Liver (tissue), 9 donors: Measurements from ENCODE around the gene SLC9A1. TPM values are rescaled to one million over a fixed set of nuclear protein-coding genes. Genes with fewer than 3 reads are reported as not detected.

Experiments
- DNase-seq: peaks from one replicate; pipeline ENCODE4 v3.0.0-alpha.2; 2017; ENCODE audit warnings: low spot score
- H3K27ac ChIP-seq, 2 donors: one replicate each; pipeline ENCODE4 v1.7.0; 2013; ENCODE audit warnings: inconsistent platforms in 2 of 2, low read length in 2 of 2, control low read depth in 1 of 2, low read depth in 1 of 2, mild to moderate bottlenecking in 1 of 2
- H3K27me3 ChIP-seq, 4 donors: one replicate each; pipeline versions ENCODE4 v1.6.1 to v1.7.0; 2013; ENCODE audit warnings: low read length in 3 of 4, inconsistent platforms in 1 of 4, mild to moderate bottlenecking in 1 of 4, moderate library complexity in 1 of 4; ENCODE audit not compliant: control insufficient read depth in 4 of 4, insufficient read depth in 4 of 4
- H3K36me3 ChIP-seq, 4 donors: one replicate each; pipeline versions ENCODE4 v1.6.1 to v1.7.0; 2013; ENCODE audit warnings: low read length in 3 of 4, mild to moderate bottlenecking in 3 of 4, low read depth in 1 of 4, moderate library complexity in 1 of 4; ENCODE audit not compliant: control insufficient read depth in 4 of 4, insufficient read depth in 3 of 4
- H3K4me1 ChIP-seq, 4 donors: one replicate each; pipeline versions ENCODE4 v1.6.1 to v1.7.0; 2013; ENCODE audit warnings: low read length in 3 of 4, mild to moderate bottlenecking in 3 of 4, moderate library complexity in 1 of 4; ENCODE audit not compliant: control insufficient read depth in 4 of 4, insufficient read depth in 4 of 4
- H3K4me3 ChIP-seq, 3 donors: one replicate each; pipeline versions ENCODE4 v1.6.1 to v1.7.0; 2013; ENCODE audit warnings: low read length in 3 of 3, control low read depth in 1 of 3, low read depth in 1 of 3, mild to moderate bottlenecking in 1 of 3
- H3K9ac ChIP-seq, 2 donors: one replicate each; pipeline ENCODE4 v1.7.0; 2013; ENCODE audit warnings: low read length in 2 of 2, mild to moderate bottlenecking in 2 of 2, moderate library complexity in 2 of 2, control low read depth in 1 of 2, low read depth in 1 of 2
- H3K9me3 ChIP-seq, 4 donors: one replicate each; pipeline versions ENCODE4 v1.6.1 to v1.7.0; 2013; ENCODE audit warnings: low read length in 3 of 4; ENCODE audit not compliant: control insufficient read depth in 4 of 4
- ATF3 ChIP-seq: IDR thresholded peaks from 2 replicates; pipeline ENCODE4 v1.6.1; 2016; ENCODE audit warnings: antibody characterized with exemption
- CTCF ChIP-seq: fragments of 150-350 bp; IDR thresholded peaks from 2 replicates; pipeline ENCODE4 v1.5.1; 2017; ENCODE audit warnings: improper control_type of control experiment, low read depth, low read length; ENCODE audit not compliant: missing input control
- FOXA1 ChIP-seq: IDR thresholded peaks from 2 replicates; pipeline ENCODE4 v1.6.1; 2016; ENCODE audit warnings: antibody characterized with exemption
- FOXA2 ChIP-seq: IDR thresholded peaks from 2 replicates; pipeline ENCODE4 v1.6.1; 2016; ENCODE audit warnings: antibody characterized with exemption
- HNF4A ChIP-seq, 2 donors: conservative IDR thresholded peaks; 2 replicates each; pipeline ENCODE4 v1.6.1; 2016; ENCODE audit warnings: antibody characterized with exemption in 2 of 2, mild to moderate bottlenecking in 2 of 2
- HNF4G ChIP-seq: IDR thresholded peaks from 2 replicates; pipeline ENCODE4 v1.6.1; 2016; ENCODE audit warnings: antibody characterized with exemption
- JUND ChIP-seq, 2 donors: IDR thresholded peaks; 2 replicates each; pipeline ENCODE4 v1.6.1; 2016; ENCODE audit warnings: antibody characterized with exemption in 2 of 2
- NR2F2 ChIP-seq: IDR thresholded peaks from 2 replicates; pipeline ENCODE4 v1.6.1; 2016; ENCODE audit warnings: antibody characterized with exemption
- RAD21 ChIP-seq, 2 donors: IDR thresholded peaks; 2 replicates each; pipeline ENCODE4 v1.6.1; 2016; ENCODE audit warnings: antibody characterized with exemption in 2 of 2, mild to moderate bottlenecking in 2 of 2
- REST ChIP-seq: IDR thresholded peaks from 2 replicates; pipeline ENCODE4 v1.6.1; 2016; ENCODE audit warnings: antibody characterized with exemption, mild to moderate bottlenecking
- RXRA ChIP-seq, 2 donors: IDR thresholded peaks; 2 replicates each; pipeline ENCODE4 v1.6.1; 2017 to 2018; ENCODE audit warnings: antibody characterized with exemption in 2 of 2, mild to moderate bottlenecking in 1 of 2
- SP1 ChIP-seq: IDR thresholded peaks from 2 replicates; pipeline ENCODE4 v1.6.1; 2018; ENCODE audit warnings: antibody characterized with exemption, mild to moderate bottlenecking
- TAF1 ChIP-seq: conservative IDR thresholded peaks from 2 replicates; pipeline ENCODE4 v1.6.1; 2016; ENCODE audit warnings: antibody characterized with exemption, mild to moderate bottlenecking
- YY1 ChIP-seq: IDR thresholded peaks from 2 replicates; pipeline ENCODE4 v1.6.1; 2016; ENCODE audit warnings: antibody characterized with exemption, mild to moderate bottlenecking
- WGBS: extraction: QIAGEN DNeasy Blood & Tissue Kit; methylation state at CpG from one replicate; pipeline ENCODE4 v1.1.7; 2013; 5-methylcytosine and 5-hydroxymethylcytosine counted together
- polyA plus RNA-seq, 2 donors: library from polyadenylated mRNA; stranded (reverse) in 1 of 2; unstranded in 1 of 2; fragments of 200-250 nt in 1 of 2; fragments of >200 nt in 1 of 2; fragmentation: Nextera tagmentation in 1 of 2; extraction: Ambion mirVana in 1 of 2; gene quantifications; one replicate each; pipeline versions ENCODE4 v1.2.1 to v1.2.3, GENCODE V29; 2013 to 2015
- total RNA-seq, 2 donors: library from RNA; depleted of rRNA; stranded (reverse); fragments of >200 nt; gene quantifications; one replicate each; pipeline ENCODE4 v1.2.3, GENCODE V29; 2014
- donor health status: healthy.
- donor health status: healthy.
- donor health status: healthy.
- donor health status: healthy.
- donor health status: healthy.

SLC9A1 gene
- total and polyA plus RNA-seq, 4 donors, result 1.3 to 3.2 (median 1.5) TPM

- no peak for TF ChIP-seq TAF1
- no peak for TF ChIP-seq FOXA2
- TF ChIP-seq HNF4G, result no peak
These were observed 43.0 kb downstream of the SLC9A1 start (continued) for GRCh38 chr1:27111626-27112573.

- Histone ChIP-seq H3K27ac (no peak overlapping the region), H3K4me3 (no peak overlapping the region), H3K9ac (no peak overlapping the region), H3K27me3 (no peaks in the 10 kb centered on the region), H3K36me3 (peaks cover 0 to 2% (median 0%) of the 10 kb centered on the region in 4 donors), H3K4me1 (peaks cover 9 to 47% (median 34%) of the 10 kb centered on the region in 4 donors), H3K9me3 (no peaks in the 10 kb centered on the region)
- TF ChIP-seq CTCF (peak; percentile 2), HNF4A (conservative IDR thresholded peaks at IDR 0.05) (no peak)
- 96% methylated on average over 23 of the region's 23 CpGs for WGBS
- DNase-seq, result no peak
These were observed 45.7 kb downstream of the SLC9A1 start for GRCh38 chr1:27109103-27109822.

GRCh38 chr1:27108588-27108987 lies 46.3 kb downstream of the SLC9A1 start:
- no peak for DNase-seq
- Histone ChIP-seq H3K27me3 (no peaks in the 10 kb centered on the region), H3K4me3 (no peak overlapping the region), H3K9me3 (no peaks in the 10 kb centered on the region), H3K9ac (no peak overlapping the region), H3K27ac (peak overlapping the region in 1 of 2 donors; percentile 43), H3K4me1 (peaks cover 9 to 47% (median 34%) of the 10 kb centered on the region in 4 donors), H3K36me3 (peaks cover 0 to 2% (median 0%) of the 10 kb centered on the region in 4 donors)
- 64% methylated on average over 7 of the region's 7 CpGs for WGBS
- TF ChIP-seq RXRA (IDR thresholded peaks at IDR 0.05) (peak; percentile 94), YY1 (no peak), CTCF (no peak), ATF3 (no peak), SP1 (peak; percentile 80), FOXA2 (no peak), HNF4A (conservative IDR thresholded peaks at IDR 0.05) (peak; percentile 91 to 95), NR2F2 (peak; percentile 12), REST (peak; percentile 30), FOXA1 (no peak), JUND (IDR thresholded peaks at IDR 0.05) (peak in 1 of 2 donors; percentile 55), HNF4G (peak; percentile 57), RAD21 (IDR thresholded peaks at IDR 0.05) (peak; percentile 12 to 16)
